ENCODE results near the gene GCC1.

GCC1 gene

DNA sequence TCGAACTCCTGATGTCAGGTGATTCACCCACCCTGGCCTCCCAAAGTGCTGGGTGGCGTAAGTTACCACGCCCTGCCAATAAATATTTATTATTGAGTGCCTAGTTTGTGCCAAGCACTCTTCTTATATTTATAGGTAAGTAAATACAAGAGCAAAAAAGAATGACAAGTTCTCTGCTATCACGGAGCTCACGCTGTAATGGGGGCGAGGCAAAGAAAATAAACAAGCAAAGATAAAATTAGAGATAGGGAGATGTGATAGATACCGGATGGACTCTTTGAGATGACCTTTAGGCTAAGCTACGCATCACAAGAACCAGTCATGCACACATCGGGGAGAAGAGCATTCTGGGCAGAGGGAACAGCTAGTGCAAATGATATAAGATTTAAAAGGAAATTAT, 46.3 kb downstream of the GCC1 start:
- Histone ChIP-seq H3K4me3 (ENCODE audit: low read depth, low read length) (no peak overlapping the region), H3K27me3 (ENCODE audit: insufficient read depth, low read depth, severe bottlenecking) (no peaks in the 10 kb centered on the region), H3K27ac (no peak overlapping the region), H3K36me3 (no peaks in the 10 kb centered on the region), H3K9me3 (ENCODE audit: severe bottlenecking) (no peaks in the 10 kb centered on the region)
- no peak for DNase-seq
- TF ChIP-seq, protein P1, sequence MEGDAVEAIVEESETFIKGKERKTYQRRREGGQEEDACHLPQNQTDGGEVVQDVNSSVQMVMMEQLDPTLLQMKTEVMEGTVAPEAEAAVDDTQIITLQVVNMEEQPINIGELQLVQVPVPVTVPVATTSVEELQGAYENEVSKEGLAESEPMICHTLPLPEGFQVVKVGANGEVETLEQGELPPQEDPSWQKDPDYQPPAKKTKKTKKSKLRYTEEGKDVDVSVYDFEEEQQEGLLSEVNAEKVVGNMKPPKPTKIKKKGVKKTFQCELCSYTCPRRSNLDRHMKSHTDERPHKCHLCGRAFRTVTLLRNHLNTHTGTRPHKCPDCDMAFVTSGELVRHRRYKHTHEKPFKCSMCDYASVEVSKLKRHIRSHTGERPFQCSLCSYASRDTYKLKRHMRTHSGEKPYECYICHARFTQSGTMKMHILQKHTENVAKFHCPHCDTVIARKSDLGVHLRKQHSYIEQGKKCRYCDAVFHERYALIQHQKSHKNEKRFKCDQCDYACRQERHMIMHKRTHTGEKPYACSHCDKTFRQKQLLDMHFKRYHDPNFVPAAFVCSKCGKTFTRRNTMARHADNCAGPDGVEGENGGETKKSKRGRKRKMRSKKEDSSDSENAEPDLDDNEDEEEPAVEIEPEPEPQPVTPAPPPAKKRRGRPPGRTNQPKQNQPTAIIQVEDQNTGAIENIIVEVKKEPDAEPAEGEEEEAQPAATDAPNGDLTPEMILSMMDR (IDR thresholded peaks at IDR 0.05; ENCODE audit: low read depth, low read length), result no peak

DNA sequence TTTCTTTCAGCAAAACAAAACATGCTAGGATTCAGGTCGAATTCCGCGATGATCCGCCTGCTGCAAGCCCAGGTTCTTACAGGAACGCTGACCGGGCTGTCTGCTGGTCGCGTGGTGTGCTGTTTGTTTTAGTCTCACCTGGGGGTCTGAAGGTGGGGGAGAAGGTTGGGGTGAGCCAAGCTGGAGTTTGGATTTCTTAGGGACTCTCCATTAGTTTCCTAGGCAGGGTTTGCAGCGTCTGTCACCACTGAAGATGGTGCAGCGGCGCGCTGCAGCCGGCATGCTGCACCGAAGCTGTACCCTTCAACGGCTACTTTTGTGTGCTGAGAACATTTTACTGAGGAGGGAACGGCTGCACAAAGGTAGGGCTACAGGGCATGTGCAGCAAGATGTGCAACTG, 48.7 kb downstream of the GCC1 start:
- Histone ChIP-seq H3K27ac (no peak overlapping the region), H3K9me3 (ENCODE audit: severe bottlenecking) (no peaks in the 10 kb centered on the region), H3K27me3 (ENCODE audit: insufficient read depth, low read depth, severe bottlenecking) (no peaks in the 10 kb centered on the region), H3K36me3 (no peaks in the 10 kb centered on the region), H3K4me3 (ENCODE audit: low read depth, low read length) (no peak overlapping the region)
- TF ChIP-seq, protein P1 (IDR thresholded peaks at IDR 0.05; ENCODE audit: low read depth, low read length), result no peak
- DNase-seq, result no peak

DNA sequence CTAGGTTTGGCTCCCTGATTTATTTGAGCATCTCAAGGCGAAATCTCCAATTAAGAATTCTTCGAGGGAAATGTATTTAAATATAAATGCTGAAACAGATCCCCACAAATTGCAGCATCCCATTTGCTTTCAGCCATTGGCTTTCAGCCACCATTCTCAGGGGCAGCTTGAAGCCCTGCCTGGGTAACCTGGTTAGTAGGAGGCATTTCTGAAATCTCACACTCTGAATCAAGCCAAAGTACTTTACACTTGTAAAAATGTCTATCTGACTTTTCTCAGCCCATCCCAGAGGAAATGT, 49.1 kb downstream of the GCC1 start:
- H3K27me3 ChIP-seq (ENCODE audit: insufficient read depth, low read depth, severe bottlenecking), result no peaks in the 10 kb centered on the region
- no peaks in the 10 kb centered on the region for H3K9me3 ChIP-seq (ENCODE audit: severe bottlenecking)
- no peak overlapping the region for H3K4me3 ChIP-seq (ENCODE audit: low read depth, low read length)
- TF ChIP-seq, protein P1 (IDR thresholded peaks at IDR 0.05; ENCODE audit: low read depth, low read length), result no peak
- H3K36me3 ChIP-seq, result no peaks in the 10 kb centered on the region
- no peak for DNase-seq
- H3K27ac ChIP-seq, result no peak overlapping the region

- TF ChIP-seq, protein P1 (IDR thresholded peaks at IDR 0.05; ENCODE audit: low read depth, low read length), result no peak
- no peaks in the 10 kb centered on the region for H3K27me3 ChIP-seq (ENCODE audit: insufficient read depth, low read depth, severe bottlenecking)
- no peaks in the 10 kb centered on the region for H3K9me3 ChIP-seq (ENCODE audit: severe bottlenecking)
- H3K27ac ChIP-seq, result no peak overlapping the region
- DNase-seq, result no peak
- H3K4me3 ChIP-seq (ENCODE audit: low read depth, low read length), result no peak overlapping the region
- no peaks in the 10 kb centered on the region for H3K36me3 ChIP-seq
These were observed 49.6 kb downstream of the GCC1 start for GRCh38 chr7:127535546-127536393.

GRCh38 chr7:127534636-127535035, 50.8 kb downstream of the GCC1 start:
- Histone ChIP-seq H3K27me3 (ENCODE audit: insufficient read depth, low read depth, severe bottlenecking) (no peaks in the 10 kb centered on the region), H3K4me3 (ENCODE audit: low read depth, low read length) (no peak overlapping the region), H3K36me3 (no peaks in the 10 kb centered on the region), H3K27ac (no peak overlapping the region), H3K9me3 (ENCODE audit: severe bottlenecking) (no peaks in the 10 kb centered on the region)
- TF ChIP-seq, protein P1 (IDR thresholded peaks at IDR 0.05; ENCODE audit: low read depth, low read length), result no peak
- DNase-seq, result no peak

GRCh38 chr7:127532736-127533135, 52.7 kb downstream of the GCC1 start:
- Histone ChIP-seq H3K27ac (no peak overlapping the region), H3K4me3 (ENCODE audit: low read depth, low read length) (no peak overlapping the region), H3K27me3 (ENCODE audit: insufficient read depth, low read depth, severe bottlenecking) (no peaks in the 10 kb centered on the region), H3K9me3 (ENCODE audit: severe bottlenecking) (peaks cover 2% of the 10 kb centered on the region), H3K36me3 (no peaks in the 10 kb centered on the region)
- TF ChIP-seq, protein P1 (IDR thresholded peaks at IDR 0.05; ENCODE audit: low read depth, low read length), result no peak
- no peak for DNase-seq

Measured in WERI-Rb-1 (cell line).